ENCODE data around the gene HAP1.

- TF ChIP-seq CTCF (IDR thresholded peaks at IDR 0.05 in 8 of 11, conservative IDR thresholded peaks at IDR 0.05 in 3 of 11) = no peak
- TF ChIP-seq POLR2AphosphoS5 (IDR thresholded peaks at IDR 0.05) = no peak
- no peak for TF ChIP-seq POLR2A (IDR thresholded peaks at IDR 0.05)
These were observed 58.4 kb downstream of the HAP1 start for GRCh38 chr17:41676058-41676419.
